Fibroblast of skin of right biceps (primary cell): ENCODE results near the gene ZKSCAN2.
A peak's percentile ranks its signal among the peaks of the same experiment; 100 is the strongest.

Source experiments
- DNase-seq: peaks from one replicate; pipeline ENCODE4 v3.0.0-alpha.2; 2013

Gene ZKSCAN2

GRCh38 chr16:25222959-25223358 lies 34.7 kb downstream of the ZKSCAN2 start:
- no peak for DNase-seq

- DNase-seq = no peak
These were observed 38.4 kb downstream of the ZKSCAN2 start for GRCh38 chr16:25219070-25219737.

- DNase-seq = no peak
These were observed 39.7 kb downstream of the ZKSCAN2 start for GRCh38 chr16:25217921-25218320.

- no peak for DNase-seq
These were observed 40.5 kb downstream of the ZKSCAN2 start for GRCh38 chr16:25217112-25217511.

- no peak for DNase-seq
These were observed 43.8 kb downstream of the ZKSCAN2 start for GRCh38 chr16:25213709-25214397.

- DNase-seq = no peak
These were observed 45.0 kb downstream of the ZKSCAN2 start for GRCh38 chr16:25212636-25213035.

GRCh38 chr16:25210758-25211157 lies 46.9 kb downstream of the ZKSCAN2 start:
- peak; percentile 68 for DNase-seq

- no peak for DNase-seq
These were observed 58.2 kb downstream of the ZKSCAN2 start for GRCh38 chr16:25199457-25199856.

- DNase-seq = peak; percentile 17
These were observed 59.6 kb downstream of the ZKSCAN2 start for GRCh38 chr16:25198021-25198420.

GRCh38 chr16:25194273-25194878 lies 63.3 kb downstream of the ZKSCAN2 start:
- DNase-seq = no peak

GRCh38 chr16:25192096-25192495 lies 65.5 kb downstream of the ZKSCAN2 start:
- DNase-seq = peak; percentile 67

- DNase-seq = no peak
These were observed 68.3 kb downstream of the ZKSCAN2 start for GRCh38 chr16:25189305-25189704.

- no peak for DNase-seq
These were observed 70.2 kb downstream of the ZKSCAN2 start for GRCh38 chr16:25187491-25187795.
